HepG2 (cell line): Measurements from ENCODE around the gene CACNA1H. TPM values are rescaled to one million over a fixed set of nuclear protein-coding genes. Genes with fewer than 3 reads are reported as not detected.
A peak's percentile ranks its signal among the peaks of the same experiment; 100 is the strongest.

Source experiments
- ATAC-seq: fragments of 200-7000 bp; cut with Tn5 transposase; 3 replicates; pipeline ENCODE4 v1.9.1; 2020; ENCODE audit warnings: mild to moderate bottlenecking, moderate library complexity
- BruUV-seq: library from RNA; stranded (reverse); fragments of 400-500 nt; replicated peaks from 2 replicates; lab custom pipeline; 2021; lab: Mats Ljungman, UMichigan
- CTCF ChIA-PET: fragments of 300-600 bp; formaldehyde crosslinking; extraction: SDS; loops from one replicate; lab custom pipeline; 2021; ENCODE audit warnings: low total read pairs, inconsistent platforms, low intra/inter-chr PET ratio; lab: Yijun Ruan, JAX
- POLR2A ChIA-PET: fragments of 350-600 bp; sonication (Branson Sonifier 250); formaldehyde crosslinking; loops from one replicate; lab custom pipeline; 2020; ENCODE audit warnings: antibody characterized with exemption, inconsistent platforms; lab: Yijun Ruan, JAX
- DNase-seq: peaks from one replicate; pipeline ENCODE4 v3.0.0-alpha.2; 2015; ENCODE audit warnings: low spot score
- FAIRE-seq: peaks from 3 replicates; lab custom pipeline; 2011; peaks lifted over from hg19 to GRCh38; lab: Jason Lieb, UNC
- H2AFZ ChIP-seq: one replicate; pipeline ENCODE4 v1.6.1; 2011; ENCODE audit warnings: low read length, inconsistent platforms
- H3K27ac ChIP-seq: fragments of 300-600 bp; 3 replicates; pipeline ENCODE4 v1.8.0; 2011; ENCODE audit warnings: mixed run types, mild to moderate bottlenecking, mixed read lengths, low read length, inconsistent platforms; ENCODE audit not compliant: insufficient read depth; ENCODE audit errors: extremely low read length
- H3K27me3 ChIP-seq, 2 experiments: fragments of 200-600 bp in 1 of 2; 2 replicates in 1 of 2; 3 replicates in 1 of 2; pipeline versions ENCODE4 v1.6.0 to v1.8.0; 2011; ENCODE audit warnings: low read length in 2 of 2, mild to moderate bottlenecking in 2 of 2, moderate library complexity in 2 of 2, inconsistent platforms in 1 of 2; ENCODE audit not compliant: insufficient read depth in 2 of 2, control insufficient read depth in 1 of 2
- H3K36me3 ChIP-seq, 2 experiments: fragments of 200-600 bp in 1 of 2; replicated peaks in 1 of 2; 2 replicates in 1 of 2; 3 replicates in 1 of 2; pipeline versions ENCODE4 v1.5.1 to v1.8.0; 2011; ENCODE audit warnings: low read length in 2 of 2, inconsistent platforms in 1 of 2; ENCODE audit not compliant: insufficient read depth in 2 of 2, control insufficient read depth in 1 of 2
- H3K4me1 ChIP-seq: 2 replicates; pipeline ENCODE4 v1.5.1; 2012; ENCODE audit warnings: low read length, inconsistent platforms; ENCODE audit not compliant: insufficient read depth
- H3K4me2 ChIP-seq: 2 replicates; pipeline ENCODE4 v1.6.0; 2011; ENCODE audit warnings: low read depth, low read length, inconsistent platforms
- H3K4me3 ChIP-seq, 3 experiments: fragments of 200-600 bp in 1 of 3; sonication (generic), shearing (Covaris generic) in 1 of 3; replicated peaks in 1 of 3; 2 replicates each; pipeline ENCODE4 v1.5.1; 2011 to 2016; ENCODE audit warnings: low read length in 3 of 3, inconsistent platforms in 2 of 3, low read depth in 2 of 3, mild to moderate bottlenecking in 2 of 3, control low read depth in 1 of 3, mixed read lengths in 1 of 3; ENCODE audit not compliant: insufficient read depth in 1 of 3
- H3K79me2 ChIP-seq: one replicate; pipeline ENCODE4 v1.6.1; 2011; ENCODE audit warnings: low read length, inconsistent platforms; ENCODE audit not compliant: insufficient read depth
- H3K9ac ChIP-seq: 2 replicates; pipeline ENCODE4 v1.6.0; 2011; ENCODE audit warnings: mild to moderate bottlenecking, low read depth, low read length, inconsistent platforms; ENCODE audit not compliant: insufficient read depth
- H3K9me3 ChIP-seq: 2 replicates; pipeline ENCODE4 v1.5.1; 2012; ENCODE audit warnings: mild to moderate bottlenecking, low read length
- H4K20me1 ChIP-seq: 2 replicates; pipeline ENCODE4 v1.6.0; 2011; ENCODE audit warnings: inconsistent platforms, mild to moderate bottlenecking, low read length, moderate library complexity; ENCODE audit not compliant: insufficient read depth
- AGO2 ChIP-seq: fragments of 200-400 bp; formaldehyde crosslinking; optimal IDR thresholded peaks from 2 replicates; pipeline ENCODE3; 2017; ENCODE audit warnings: mild to moderate bottlenecking, low read depth, low read length, moderate library complexity
- ZBTB21 ChIP-seq: sonication (generic); formaldehyde crosslinking; IDR thresholded peaks from 2 replicates; pipeline ENCODE4 v1.4.0; 2020; ENCODE audit warnings: missing genetic modification reagents
- ZNF484 ChIP-seq: sonication (generic); formaldehyde crosslinking; IDR thresholded peaks from 2 replicates; pipeline ENCODE4 v1.5.1; 2020; ENCODE audit warnings: mild to moderate bottlenecking, low read depth, missing genetic modification reagents, borderline replicate concordance
- WGBS: methylation state at CpG from one replicate; pipeline ENCODE4 v1.1.6; 2017; ENCODE audit warnings: low lambda C conversion rate; 5-methylcytosine and 5-hydroxymethylcytosine counted together
- in situ Hi-C: cut with HindIII; loops from 2 replicates; pipeline ENCODE4 v1.10.0; 2017; ENCODE audit warnings: low pct_unique_long_range_greater_than_20kb; ENCODE audit not compliant: extremely low pct_ligation_motif_present
- intact Hi-C: fragments of 100-400 bp; cut with micrococcal nuclease; formaldehyde crosslinking; loops from one replicate; pipeline ENCODE4 v1.10.0; 2022; ENCODE audit not compliant: unreplicated experiment
- polyA plus RNA-seq, 8 experiments: library from polyadenylated mRNA; depleted of rRNA in 3 of 8; stranded (reverse) in 7 of 8; unstranded in 1 of 8; fragments of >200 nt; fragmentation: Illumina TruSeq in 4 of 8; extraction: Trizol in 4 of 8; gene quantifications; 2 replicates each; pipeline versions ENCODE4 v1.2.1 to v1.2.3, GENCODE V29; 2011 to 2016; ENCODE audit warnings: low read depth in 4 of 8, missing spikeins in 1 of 8, mixed read lengths in 1 of 8; ENCODE audit not compliant: insufficient read depth in 1 of 8
- total RNA-seq, 5 experiments: library from RNA; depleted of rRNA; stranded (reverse); fragments of >200 nt; fragmentation: Illumina TruSeq; extraction: Trizol; gene quantifications; 2 replicates each; pipeline ENCODE4 v1.2.3, GENCODE V29; 2016; ENCODE audit warnings: low read depth in 1 of 5

CACNA1H gene
- total and polyA plus RNA-seq, 2 of the 13 experiments (the other 11 are each of a cell fraction or from before 2014, with no cell fraction given), result 0.40 to 1.8 TPM

DNA sequence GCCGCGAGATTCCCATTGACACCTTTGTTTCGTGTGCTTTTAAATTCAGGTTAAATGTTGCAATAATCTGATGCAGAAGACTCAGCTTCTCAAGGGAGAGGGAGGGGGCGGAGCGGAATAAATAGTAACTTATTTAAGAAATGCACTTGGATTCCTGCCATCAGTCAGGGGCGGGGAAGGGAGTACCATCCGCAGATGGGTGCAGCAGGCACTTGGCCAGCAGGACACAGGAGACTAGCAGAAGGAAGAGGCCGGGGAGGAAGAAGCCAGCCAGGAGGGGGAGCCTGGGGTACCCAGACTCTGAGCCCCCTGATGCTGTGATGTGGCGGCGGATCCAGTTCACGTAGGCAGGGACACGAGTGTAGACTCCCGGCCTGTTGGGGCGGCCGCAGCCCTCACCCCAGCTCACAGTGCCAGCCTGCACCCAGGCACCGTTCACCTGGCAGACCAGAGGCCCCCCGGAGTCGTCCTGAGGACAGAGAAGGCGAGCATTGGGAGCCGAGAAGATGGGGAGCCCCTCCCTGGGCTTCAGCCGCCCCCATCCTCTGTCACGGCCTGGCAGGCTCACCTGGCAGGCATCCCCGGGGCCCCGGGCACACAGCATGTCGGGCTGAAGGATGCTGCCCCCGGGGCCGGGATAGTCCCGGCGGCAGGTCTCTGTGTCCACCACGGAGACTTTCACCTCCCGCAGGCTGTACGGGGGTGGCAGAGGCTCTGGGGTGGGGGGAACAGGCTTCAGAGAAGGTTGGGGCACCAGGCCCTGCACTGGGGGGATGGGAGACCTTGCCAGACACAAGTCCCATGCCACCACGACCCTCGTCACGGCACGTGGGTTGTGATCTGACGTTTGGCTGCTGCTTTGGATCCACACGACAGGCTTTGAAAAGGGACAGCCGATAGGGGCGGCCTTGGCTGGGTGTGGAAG, 69.0 kb downstream of the CACNA1H start:
- CTCF ChIA-PET, result no interaction called here
- H3K27ac ChIP-seq, result no peak overlapping the region
- POLR2A ChIA-PET, result no interaction called here
- H3K4me1 ChIP-seq, result peaks cover 10% of the 10 kb centered on the region
- TF ChIP-seq AGO2, result peak; percentile 55
- no peak for TF ChIP-seq ZNF484 (CRISPR knock-in tag)
- no peak overlapping the region for H3K9ac ChIP-seq
- in situ Hi-C loops (loop anchor here (25.0 kb wide), 1 partner anchor 410 kb away; the partner anchor contains the start of gene GNG13), intact Hi-C loops (no loop called here)
- no peak overlapping the region for H2AFZ ChIP-seq
- no peaks in the 10 kb centered on the region for H3K79me2 ChIP-seq
- no peaks in the 10 kb centered on the region for H3K9me3 ChIP-seq
- H3K36me3 ChIP-seq, result no peaks in the 10 kb centered on the region; a peak in 1 of 5 replicates
- H3K4me3 ChIP-seq, result no peak overlapping the region
- no TSS peak for BruUV-seq
- no peak for DNase-seq
- no peak overlapping the region for H3K4me2 ChIP-seq
- no peak for FAIRE-seq
- ATAC-seq, result no peak
- H3K27me3 ChIP-seq, result peaks cover 10 to 44% of the 10 kb centered on the region in 2 experiments; a peak in 4 of 5 replicates
- no peaks in the 10 kb centered on the region for H4K20me1 ChIP-seq
- WGBS, result 60% methylated on average over 15 of the region's 40 CpGs

DNA sequence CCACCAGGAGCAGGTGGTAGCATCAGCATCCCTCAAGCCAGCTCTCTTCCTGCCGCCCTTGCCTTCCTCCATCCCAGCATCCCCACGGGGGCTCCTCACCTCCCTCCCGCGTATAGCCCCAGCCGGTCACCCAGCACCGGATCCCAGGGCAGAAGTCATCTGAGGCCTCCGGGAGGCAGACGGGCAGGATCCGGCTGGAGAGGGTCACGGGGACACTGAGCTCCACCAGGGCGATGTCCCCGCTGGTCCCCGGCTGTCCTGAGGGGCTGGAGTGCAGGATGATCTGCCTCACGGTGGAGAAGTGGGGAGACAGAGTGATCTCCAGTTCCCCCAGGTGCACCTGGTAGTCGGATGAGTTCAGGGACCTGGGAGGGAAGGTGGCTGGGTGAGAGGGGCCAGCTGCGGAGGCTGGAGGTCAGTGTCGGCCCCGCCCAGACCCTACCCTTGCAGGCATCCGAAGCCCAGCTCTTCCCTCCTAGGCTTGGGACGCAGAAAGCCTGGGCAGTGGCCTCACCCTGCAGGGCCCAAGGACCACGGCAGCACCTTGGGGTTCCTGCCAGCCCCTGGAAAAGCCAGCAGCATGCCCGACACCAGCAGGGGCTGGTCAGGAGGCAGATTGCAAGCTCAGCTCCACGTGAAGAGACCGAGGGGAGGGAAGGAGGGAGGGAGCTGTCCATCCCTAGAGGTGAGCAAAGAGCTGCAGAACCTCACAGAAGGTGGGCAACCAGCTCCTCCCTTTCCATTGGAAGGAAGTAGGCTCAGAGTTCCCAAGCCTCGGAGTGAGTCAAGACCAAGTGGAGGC, 69.8 kb downstream of the CACNA1H start:
- Histone ChIP-seq H3K9ac (no peak overlapping the region), H3K27ac (no peak overlapping the region), H3K9me3 (no peaks in the 10 kb centered on the region), H3K4me1 (peaks cover 10% of the 10 kb centered on the region), H3K4me2 (no peak overlapping the region), H2AFZ (no peak overlapping the region), H4K20me1 (no peaks in the 10 kb centered on the region), H3K36me3 (no peaks in the 10 kb centered on the region; a peak in 1 of 5 replicates), H3K4me3 (no peak overlapping the region), H3K79me2 (no peaks in the 10 kb centered on the region), H3K27me3 (peaks cover 10 to 44% of the 10 kb centered on the region in 2 experiments; a peak in 4 of 5 replicates)
- ChIA-PET CTCF (no interaction called here), POLR2A (no interaction called here)
- BruUV-seq, result no TSS peak
- ATAC-seq (no peak), FAIRE-seq (no peak), DNase-seq (no peak)
- TF ChIP-seq AGO2 (peak; percentile 45), ZBTB21 (CRISPR knock-in tag) (no peak)
- intact Hi-C loops, result no loop called here
- WGBS, result 17% methylated on average over 5 of the region's 25 CpGs
- in situ Hi-C loops, result loop anchor here (25.0 kb wide), 1 partner anchor 410 kb away; the partner anchor contains the start of gene GNG13
